Measurements from ENCODE around the gene L3MBTL3. TPM values are rescaled to one million over a fixed set of nuclear protein-coding genes. Genes with fewer than 3 reads are reported as not detected.

The L3MBTL3 gene
- total and polyA plus RNA-seq, 2 experiments from 2014 or later, result 8.7 to 11.2 TPM

DNA sequence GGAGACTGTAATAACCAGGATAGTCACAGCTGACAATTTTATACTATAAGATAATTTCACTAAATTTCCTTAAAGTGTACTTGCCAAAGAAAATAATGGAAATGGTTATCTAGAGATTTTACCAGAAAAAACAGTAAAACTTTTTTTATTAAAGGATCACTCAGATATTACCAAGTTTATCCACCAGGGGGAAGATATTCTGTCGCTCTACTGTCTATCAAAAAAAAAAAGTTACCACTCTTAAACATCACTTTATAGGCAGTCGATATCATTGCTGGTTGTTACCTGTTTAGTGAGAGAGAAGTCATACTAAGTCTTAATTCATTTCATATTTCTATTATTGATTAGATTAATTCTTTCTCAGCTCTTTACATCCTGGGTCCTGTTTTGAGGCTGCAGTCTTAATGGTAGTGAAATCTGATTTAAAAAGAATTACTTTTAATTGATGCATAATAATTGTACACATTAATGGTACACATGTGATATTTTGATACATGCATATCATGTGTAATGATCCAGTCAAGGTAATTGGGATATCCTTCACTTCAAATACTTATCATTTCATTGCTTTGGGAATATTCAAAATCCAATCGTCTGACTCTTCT is 18.9 kb downstream of the L3MBTL3 start:
- Histone ChIP-seq H3K4me3 (no peak overlapping the region), H3K36me3 (ENCODE audit: insufficient read depth) (no peaks in the 10 kb centered on the region), H3K9me2 (ENCODE audit: insufficient read depth) (no peaks in the 10 kb centered on the region), H3K79me2 (replicated peaks; ENCODE audit: insufficient read depth) (peaks cover 7% of the 10 kb centered on the region), H3F3A (replicated peaks; ENCODE audit: low read depth) (no peaks in the 10 kb centered on the region), H3K27me3 (ENCODE audit: insufficient read depth) (no peaks in the 10 kb centered on the region), H3K4me1 (ENCODE audit: insufficient read depth) (no peaks in the 10 kb centered on the region; the same call in 1 of the 2 replicates), H2AFZ (no peak overlapping the region), H3K27ac (ENCODE audit: low read depth) (no peak overlapping the region), H3K4me2 (no peak overlapping the region), H4K20me1 (replicated peaks; ENCODE audit: insufficient read depth) (0 out of 2 replicates have a peak, but pooled peaks cover 4% of the 10 kb centered on the region)
- TF ChIP-seq CREB1 (CRISPR knock-in tag; IDR thresholded peaks at IDR 0.05; ENCODE audit: low read depth) (no peak), CTCF (conservative IDR thresholded peaks at IDR 0.05; ENCODE audit: low read depth in 2 of 2) (peak in 1 of 2 experiments; percentile 67; a peak in 2 of 4 replicates)
- peak; percentile 27 for DNase-seq (ENCODE audit: low spot score)
- Mint-ChIP-seq H3K36me3 (ENCODE audit: low read depth) (no peaks in the 10 kb centered on the region; the same call in 2 of the 3 replicates), H3K4me1 (peaks cover 18% of the 10 kb centered on the region), H3K27ac (no peak overlapping the region), H3K27me3 (ENCODE audit: insufficient read depth, low read depth, poor library complexity) (no peaks in the 10 kb centered on the region), H3K4me3 (no peak overlapping the region), H3K9me3 (no peaks in the 10 kb centered on the region)
- ATAC-seq, result no peak

DNA sequence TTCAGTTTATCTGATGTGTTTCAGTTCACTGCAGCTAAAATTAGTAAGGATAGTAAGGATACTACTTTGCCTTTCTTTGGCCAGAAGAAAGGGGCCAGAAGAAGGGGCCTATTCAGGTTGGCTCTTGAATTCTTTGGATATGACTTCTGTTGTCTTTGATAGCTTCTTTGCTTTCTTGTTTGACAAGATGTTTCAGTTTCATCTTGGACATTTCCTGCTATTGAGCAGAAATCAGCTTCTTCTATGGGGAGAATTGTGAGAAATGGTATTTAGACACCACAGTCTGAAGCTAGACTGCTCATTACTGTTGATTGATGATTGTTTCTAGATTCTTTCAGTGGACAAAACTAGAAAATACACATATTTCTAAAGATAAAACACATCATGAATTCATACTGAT is 23.2 kb downstream of the L3MBTL3 start:
- DNase-seq (ENCODE audit: low spot score), result no peak
- H3F3A ChIP-seq (replicated peaks; ENCODE audit: low read depth), result no peaks in the 10 kb centered on the region
- no peaks in the 10 kb centered on the region for H3K27me3 ChIP-seq (ENCODE audit: insufficient read depth)
- H3K36me3 ChIP-seq (ENCODE audit: insufficient read depth), result no peaks in the 10 kb centered on the region
- H3K4me2 ChIP-seq, result no peak overlapping the region
- H3K4me3 Mint-ChIP-seq, result no peak overlapping the region
- H3K27ac Mint-ChIP-seq, result no peak overlapping the region
- H3K9me2 ChIP-seq (ENCODE audit: insufficient read depth), result no peaks in the 10 kb centered on the region
- no peaks in the 10 kb centered on the region for H3K27me3 Mint-ChIP-seq (ENCODE audit: insufficient read depth, low read depth, poor library complexity)
- 0 out of 2 replicates have a peak, but pooled peaks cover 3% of the 10 kb centered on the region for H3K79me2 ChIP-seq (replicated peaks; ENCODE audit: insufficient read depth)
- H2AFZ ChIP-seq, result no peak overlapping the region
- H3K36me3 Mint-ChIP-seq (ENCODE audit: low read depth), result no peaks in the 10 kb centered on the region
- H3K4me3 ChIP-seq, result no peak overlapping the region
- no peak overlapping the region for H3K27ac ChIP-seq (ENCODE audit: low read depth)
- H3K4me1 Mint-ChIP-seq, result peaks cover 22% of the 10 kb centered on the region
- no peaks in the 10 kb centered on the region for H3K9me3 Mint-ChIP-seq
- H3K4me1 ChIP-seq (ENCODE audit: insufficient read depth), result peaks cover 3% of the 10 kb centered on the region; the same call in 1 of the 2 replicates
- ATAC-seq, result no peak
- 0 out of 2 replicates have a peak, but pooled peaks cover 4% of the 10 kb centered on the region for H4K20me1 ChIP-seq (replicated peaks; ENCODE audit: insufficient read depth)
- TF ChIP-seq STAT1 (IDR thresholded peaks at IDR 0.05; ENCODE audit: unreplicated experiment) (no peak), EZH2 (IDR thresholded peaks at IDR 0.05; ENCODE audit: low read depth, unreplicated experiment) (no peak), NANOG (IDR thresholded peaks at IDR 0.05; ENCODE audit: borderline replicate concordance) (no peak), ZNF462 (CRISPR knock-in tag; IDR thresholded peaks at IDR 0.05) (no peak), CTCF (conservative IDR thresholded peaks at IDR 0.05; ENCODE audit: low read depth in 2 of 2) (no peak), ZNF331 (CRISPR knock-in tag; IDR thresholded peaks at IDR 0.05; ENCODE audit: low read depth) (no peak), ZNF114 (CRISPR knock-in tag; IDR thresholded peaks at IDR 0.05) (no peak), POLR2AphosphoS5 (IDR thresholded peaks at IDR 0.05; ENCODE audit: low read depth) (no peak)
- TF ChIP-seq, protein P1, sequence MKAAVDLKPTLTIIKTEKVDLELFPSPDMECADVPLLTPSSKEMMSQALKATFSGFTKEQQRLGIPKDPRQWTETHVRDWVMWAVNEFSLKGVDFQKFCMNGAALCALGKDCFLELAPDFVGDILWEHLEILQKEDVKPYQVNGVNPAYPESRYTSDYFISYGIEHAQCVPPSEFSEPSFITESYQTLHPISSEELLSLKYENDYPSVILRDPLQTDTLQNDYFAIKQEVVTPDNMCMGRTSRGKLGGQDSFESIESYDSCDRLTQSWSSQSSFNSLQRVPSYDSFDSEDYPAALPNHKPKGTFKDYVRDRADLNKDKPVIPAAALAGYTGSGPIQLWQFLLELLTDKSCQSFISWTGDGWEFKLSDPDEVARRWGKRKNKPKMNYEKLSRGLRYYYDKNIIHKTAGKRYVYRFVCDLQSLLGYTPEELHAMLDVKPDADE (IDR thresholded peaks at IDR 0.05), result no peak

Measured in GM23338 (cell line).